ENCODE results near the gene SNX32.
"Not testable (repeated sequence)": the region's sequence is repeated elsewhere in the genome, so short reads cannot be mapped to it uniquely, and the experiment has no call there.

Gene SNX32

GRCh38 chr11:65885231-65885630, 51.5 kb downstream of the SNX32 start:
- DNase-seq (ENCODE audit: low spot score), result no peak

- DNase-seq (ENCODE audit: low spot score), result no peak
Observed at GRCh38 chr11:65885808-65886536, 52.2 kb downstream of the SNX32 start.

- DNase-seq (ENCODE audit: low spot score), result no peak
Observed at GRCh38 chr11:65886826-65887722, 53.3 kb downstream of the SNX32 start.

GRCh38 chr11:65887723-65888162, 54.0 kb downstream of the SNX32 start:
- DNase-seq (ENCODE audit: low spot score), result no peak

GRCh38 chr11:65888163-65888814, 54.5 kb downstream of the SNX32 start, which contains the start of gene FIBP:
TSS of gene FIBP (minus strand) at chr11:65888471. CDS start at chr11:65888418, 53 bp downstream.
- peak; percentile 97 for DNase-seq (ENCODE audit: low spot score)

- peak; percentile 95 for DNase-seq (ENCODE audit: low spot score)
Observed at GRCh38 chr11:65890324-65891218, 56.8 kb downstream of the SNX32 start, which contains the start of gene CCDC85B. TSS of gene CCDC85B (plus strand) at chr11:65890673. CDS start at chr11:65890784, 111 bp downstream.

GRCh38 chr11:65891219-65892136, 57.7 kb downstream of the SNX32 start:
- peak; percentile 58 for DNase-seq (ENCODE audit: low spot score)

GRCh38 chr11:65892137-65892540, 58.4 kb downstream of the SNX32 start:
- not testable (repeated sequence) for DNase-seq (ENCODE audit: low spot score)

- no peak for DNase-seq (ENCODE audit: low spot score)
Observed at GRCh38 chr11:65892661-65893317, 59.0 kb downstream of the SNX32 start.

- no peak for DNase-seq (ENCODE audit: low spot score)
Observed at GRCh38 chr11:65894034-65894591, 60.4 kb downstream of the SNX32 start.

GRCh38 chr11:65895482-65895981, 61.8 kb downstream of the SNX32 start:
- DNase-seq (ENCODE audit: low spot score), result no peak

- DNase-seq (ENCODE audit: low spot score), result no peak
Observed at GRCh38 chr11:65896034-65896999, 62.6 kb downstream of the SNX32 start.

- DNase-seq (ENCODE audit: low spot score), result no peak
Observed at GRCh38 chr11:65897020-65897471, 63.3 kb downstream of the SNX32 start.

- DNase-seq (ENCODE audit: low spot score), result no peak
Observed at GRCh38 chr11:65898656-65899355, 65.0 kb downstream of the SNX32 start.

GRCh38 chr11:65899356-65900124, 65.8 kb downstream of the SNX32 start:
- peak; percentile 79 for DNase-seq (ENCODE audit: low spot score)
